HepG2 (cell line): ENCODE data around the gene HTR1B. TPM values are rescaled to one million over a fixed set of nuclear protein-coding genes. Genes with fewer than 3 reads are reported as not detected.

Source experiments
- ATAC-seq: fragments of 200-7000 bp; cut with Tn5 transposase; 3 replicates; pipeline ENCODE4 v1.9.1; 2020; ENCODE audit warnings: mild to moderate bottlenecking, moderate library complexity
- BruUV-seq: library from RNA; stranded (reverse); fragments of 400-500 nt; replicated peaks from 2 replicates; lab custom pipeline; 2021; lab: Mats Ljungman, UMichigan
- CTCF ChIA-PET: fragments of 300-600 bp; formaldehyde crosslinking; extraction: SDS; loops from one replicate; lab custom pipeline; 2021; ENCODE audit warnings: low total read pairs, inconsistent platforms, low intra/inter-chr PET ratio; lab: Yijun Ruan, JAX
- POLR2A ChIA-PET: fragments of 350-600 bp; sonication (Branson Sonifier 250); formaldehyde crosslinking; loops from one replicate; lab custom pipeline; 2020; ENCODE audit warnings: antibody characterized with exemption, inconsistent platforms; lab: Yijun Ruan, JAX
- DNase-seq: peaks from one replicate; pipeline ENCODE4 v3.0.0-alpha.2; 2015; ENCODE audit warnings: low spot score
- FAIRE-seq: peaks from 3 replicates; lab custom pipeline; 2011; peaks lifted over from hg19 to GRCh38; lab: Jason Lieb, UNC
- H2AFZ ChIP-seq: one replicate; pipeline ENCODE4 v1.6.1; 2011; ENCODE audit warnings: low read length, inconsistent platforms
- H3K27ac ChIP-seq: fragments of 300-600 bp; 3 replicates; pipeline ENCODE4 v1.8.0; 2011; ENCODE audit warnings: mixed run types, mild to moderate bottlenecking, mixed read lengths, low read length, inconsistent platforms; ENCODE audit not compliant: insufficient read depth; ENCODE audit errors: extremely low read length
- H3K27me3 ChIP-seq, 2 experiments: fragments of 200-600 bp in 1 of 2; 2 replicates in 1 of 2; 3 replicates in 1 of 2; pipeline versions ENCODE4 v1.6.0 to v1.8.0; 2011; ENCODE audit warnings: low read length in 2 of 2, mild to moderate bottlenecking in 2 of 2, moderate library complexity in 2 of 2, inconsistent platforms in 1 of 2; ENCODE audit not compliant: insufficient read depth in 2 of 2, control insufficient read depth in 1 of 2
- H3K36me3 ChIP-seq, 2 experiments: fragments of 200-600 bp in 1 of 2; replicated peaks in 1 of 2; 2 replicates in 1 of 2; 3 replicates in 1 of 2; pipeline versions ENCODE4 v1.5.1 to v1.8.0; 2011; ENCODE audit warnings: low read length in 2 of 2, inconsistent platforms in 1 of 2; ENCODE audit not compliant: insufficient read depth in 2 of 2, control insufficient read depth in 1 of 2
- H3K4me1 ChIP-seq: 2 replicates; pipeline ENCODE4 v1.5.1; 2012; ENCODE audit warnings: low read length, inconsistent platforms; ENCODE audit not compliant: insufficient read depth
- H3K4me2 ChIP-seq: 2 replicates; pipeline ENCODE4 v1.6.0; 2011; ENCODE audit warnings: low read depth, low read length, inconsistent platforms
- H3K4me3 ChIP-seq, 3 experiments: fragments of 200-600 bp in 1 of 3; sonication (generic), shearing (Covaris generic) in 1 of 3; replicated peaks in 1 of 3; 2 replicates each; pipeline ENCODE4 v1.5.1; 2011 to 2016; ENCODE audit warnings: low read length in 3 of 3, inconsistent platforms in 2 of 3, low read depth in 2 of 3, mild to moderate bottlenecking in 2 of 3, control low read depth in 1 of 3, mixed read lengths in 1 of 3; ENCODE audit not compliant: insufficient read depth in 1 of 3
- H3K79me2 ChIP-seq: one replicate; pipeline ENCODE4 v1.6.1; 2011; ENCODE audit warnings: low read length, inconsistent platforms; ENCODE audit not compliant: insufficient read depth
- H3K9ac ChIP-seq: 2 replicates; pipeline ENCODE4 v1.6.0; 2011; ENCODE audit warnings: mild to moderate bottlenecking, low read depth, low read length, inconsistent platforms; ENCODE audit not compliant: insufficient read depth
- H3K9me3 ChIP-seq: 2 replicates; pipeline ENCODE4 v1.5.1; 2012; ENCODE audit warnings: mild to moderate bottlenecking, low read length
- H4K20me1 ChIP-seq: 2 replicates; pipeline ENCODE4 v1.6.0; 2011; ENCODE audit warnings: inconsistent platforms, mild to moderate bottlenecking, low read length, moderate library complexity; ENCODE audit not compliant: insufficient read depth
- DR1 ChIP-seq: sonication (generic); formaldehyde crosslinking; IDR thresholded peaks from 2 replicates; pipeline ENCODE4 v1.8.0; 2021; ENCODE audit warnings: mild to moderate bottlenecking, missing genetic modification reagents, inconsistent platforms
- ESRRA ChIP-seq: sonication (generic); formaldehyde crosslinking; IDR thresholded peaks from 2 replicates; pipeline ENCODE4 v1.5.1; 2020; ENCODE audit warnings: mild to moderate bottlenecking, low read depth, missing genetic modification reagents
- HOXA9 ChIP-seq: sonication (generic); formaldehyde crosslinking; IDR thresholded peaks from 2 replicates; pipeline ENCODE4 v1.8.1; 2022; ENCODE audit warnings: missing genetic modification reagents, mild to moderate bottlenecking, moderate library complexity, borderline replicate concordance
- LCORL ChIP-seq, 2 experiments: fragments of 450-650 bp in 1 of 2; sonication (generic) in 1 of 2; formaldehyde crosslinking in 1 of 2; IDR thresholded peaks; 2 replicates each; pipeline versions ENCODE4 v1.5.0 to v1.6.1; 2017 to 2020; ENCODE audit warnings: antibody characterized with exemption in 1 of 2, missing genetic modification reagents in 1 of 2
- RFX5 ChIP-seq: IDR thresholded peaks from 2 replicates; pipeline ENCODE4 v1.6.1; 2011; ENCODE audit warnings: low read depth, low read length, improper control_type of control experiment
- SNAPC2 ChIP-seq: sonication (generic); formaldehyde crosslinking; IDR thresholded peaks from 2 replicates; pipeline ENCODE4 v1.8.1; 2022; ENCODE audit warnings: mild to moderate bottlenecking, missing genetic modification reagents
- SP140L ChIP-seq: sonication (generic); formaldehyde crosslinking; IDR thresholded peaks from 2 replicates; pipeline ENCODE4 v1.4.0; 2020; ENCODE audit warnings: missing genetic modification reagents, borderline replicate concordance
- THYN1 ChIP-seq: sonication (generic); formaldehyde crosslinking; IDR thresholded peaks from 2 replicates; pipeline ENCODE4 v1.8.1; 2023; ENCODE audit warnings: low read depth, mild to moderate bottlenecking, moderate library complexity, missing genetic modification reagents, borderline replicate concordance
- ZBTB34 ChIP-seq: sonication (generic); formaldehyde crosslinking; IDR thresholded peaks from 2 replicates; pipeline ENCODE4 v1.8.0; 2022; ENCODE audit warnings: mild to moderate bottlenecking, missing genetic modification reagents
- ZFP36L1 ChIP-seq: sonication (generic); formaldehyde crosslinking; IDR thresholded peaks from 2 replicates; pipeline ENCODE4 v1.8.0; 2022; ENCODE audit warnings: mild to moderate bottlenecking, missing genetic modification reagents, moderate library complexity
- ZNF788 ChIP-seq: sonication (generic); formaldehyde crosslinking; IDR thresholded peaks from 2 replicates; pipeline ENCODE4 v1.5.0; 2020; ENCODE audit warnings: mild to moderate bottlenecking, missing genetic modification reagents, borderline replicate concordance
- ZNF816 ChIP-seq: sonication (generic); formaldehyde crosslinking; IDR thresholded peaks from 2 replicates; pipeline ENCODE4 v1.8.0; 2022; ENCODE audit warnings: missing genetic modification reagents, mild to moderate bottlenecking, borderline replicate concordance
- WGBS: methylation state at CpG from one replicate; pipeline ENCODE4 v1.1.6; 2017; ENCODE audit warnings: low lambda C conversion rate; 5-methylcytosine and 5-hydroxymethylcytosine counted together
- in situ Hi-C: cut with HindIII; loops from 2 replicates; pipeline ENCODE4 v1.10.0; 2017; ENCODE audit warnings: low pct_unique_long_range_greater_than_20kb; ENCODE audit not compliant: extremely low pct_ligation_motif_present
- intact Hi-C: fragments of 100-400 bp; cut with micrococcal nuclease; formaldehyde crosslinking; loops from one replicate; pipeline ENCODE4 v1.10.0; 2022; ENCODE audit not compliant: unreplicated experiment
- polyA plus RNA-seq, 8 experiments: library from polyadenylated mRNA; depleted of rRNA in 3 of 8; stranded (reverse) in 7 of 8; unstranded in 1 of 8; fragments of >200 nt; fragmentation: Illumina TruSeq in 4 of 8; extraction: Trizol in 4 of 8; gene quantifications; 2 replicates each; pipeline versions ENCODE4 v1.2.1 to v1.2.3, GENCODE V29; 2011 to 2016; ENCODE audit warnings: low read depth in 4 of 8, missing spikeins in 1 of 8, mixed read lengths in 1 of 8; ENCODE audit not compliant: insufficient read depth in 1 of 8
- total RNA-seq, 5 experiments: library from RNA; depleted of rRNA; stranded (reverse); fragments of >200 nt; fragmentation: Illumina TruSeq; extraction: Trizol; gene quantifications; 2 replicates each; pipeline ENCODE4 v1.2.3, GENCODE V29; 2016; ENCODE audit warnings: low read depth in 1 of 5

HTR1B gene
- total and polyA plus RNA-seq, 2 of the 13 experiments (the other 11 are each of a cell fraction or from before 2014, with no cell fraction given) = not detected

DNA sequence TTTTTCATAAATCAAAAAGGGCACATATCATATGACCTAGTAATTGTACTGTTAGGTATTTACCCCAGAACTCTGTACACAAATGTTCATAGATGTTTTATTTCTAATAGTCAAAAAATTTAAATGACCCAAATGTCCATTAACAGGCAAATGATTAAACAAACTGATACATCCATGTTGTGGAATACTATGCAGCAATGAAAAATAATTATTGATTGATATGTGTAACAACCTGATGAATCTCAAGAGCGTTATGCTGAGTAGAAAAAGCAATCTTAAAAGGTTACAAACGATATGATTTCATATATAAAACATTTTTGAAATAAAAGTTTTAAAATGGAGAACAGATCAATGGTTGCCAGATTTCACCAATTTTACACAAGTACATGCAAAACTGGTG is 18.1 kb downstream of the HTR1B start (continued):
- TF ChIP-seq SP140L (CRISPR knock-in tag) (no peak), ZNF816 (CRISPR knock-in tag) (no peak), ZFP36L1 (CRISPR knock-in tag) (no peak)

- Histone ChIP-seq H3K9me3 (no peaks in the 10 kb centered on the region), H3K27ac (no peak overlapping the region), H3K4me3 (no peak overlapping the region), H4K20me1 (no peaks in the 10 kb centered on the region), H2AFZ (no peak overlapping the region), H3K79me2 (no peaks in the 10 kb centered on the region), H3K4me1 (no peaks in the 10 kb centered on the region), H3K4me2 (no peak overlapping the region), H3K36me3 (no peaks in the 10 kb centered on the region), H3K9ac (no peak overlapping the region), H3K27me3 (no peaks in the 10 kb centered on the region)
- in situ Hi-C loops = no loop called here
- ChIA-PET CTCF (no interaction called here), POLR2A (no interaction called here)
- no TSS peak for BruUV-seq
- intact Hi-C loops = no loop called here
- TF ChIP-seq ZBTB34 (CRISPR knock-in tag) (no peak), SNAPC2 (CRISPR knock-in tag) (no peak), THYN1 (CRISPR knock-in tag) (no peak), DR1 (CRISPR knock-in tag) (no peak), ESRRA (no peak), HOXA9 (no peak), RFX5 (no peak), LCORL (IDR thresholded peaks at IDR 0.05) (no peak), LCORL (CRISPR knock-in tag; IDR thresholded peaks at IDR 0.05) (no peak), ZNF788 (CRISPR knock-in tag) (no peak)
- 14% methylated on average over 3 of the region's 3 CpGs for WGBS
- no peak for ATAC-seq
- no peak for FAIRE-seq
- DNase-seq = no peak
These were observed 22.9 kb downstream of the HTR1B start for GRCh38 chr6:77440206-77440976.
